Measurements from ENCODE around the gene MACF1. TPM values are rescaled to one million over a fixed set of nuclear protein-coding genes. Genes with fewer than 3 reads are reported as not detected.

MACF1 gene
- total RNA-seq, 4 donors from 2014 or later: 82.1 to 247 (median 154) TPM

GRCh38 chr1:39317111-39317510 is 112.6 kb downstream of the MACF1 start:
- Histone ChIP-seq H3K27me3 (no peaks in the 10 kb centered on the region), H3K27ac (no peak overlapping the region), H3K36me3 (peaks cover 8 to 99% (median 43%) of the 10 kb centered on the region in 3 donors), H3K4me3 (no peak overlapping the region), H3K9me3 (no peaks in the 10 kb centered on the region), H3K4me1 (no peaks in the 10 kb centered on the region)
- 67 to 83% methylated on average over 8 of the region's 8 CpGs for WGBS, 2 donors
- DNase-seq: no peak
- intact Hi-C loops (cut with DNase I): no loop called here
- TF ChIP-seq CTCF (IDR thresholded peaks at IDR 0.05) (no peak), POLR2A (IDR thresholded peaks at IDR 0.05) (no peak)

GRCh38 chr1:39317910-39318633 is 113.6 kb downstream of the MACF1 start:
- peak overlapping the region in 2 of 4 donors; percentile 13 to 45 for H3K27ac ChIP-seq
- WGBS, 2 donors: 88 to 90% methylated on average over 5 to 6 of the region's 6 CpGs
- H3K9me3 ChIP-seq: no peaks in the 10 kb centered on the region
- H3K4me1 ChIP-seq: no peaks in the 10 kb centered on the region
- no peak for TF ChIP-seq POLR2A (IDR thresholded peaks at IDR 0.05)
- TF ChIP-seq CTCF (IDR thresholded peaks at IDR 0.05): no peak
- intact Hi-C loops (cut with DNase I): no loop called here
- no peaks in the 10 kb centered on the region for H3K27me3 ChIP-seq
- H3K4me3 ChIP-seq: no peak overlapping the region
- no peak for DNase-seq
- H3K36me3 ChIP-seq: peaks cover 15 to 99% (median 44%) of the 10 kb centered on the region in 3 donors

- DNase-seq: no peak
- H3K4me1 ChIP-seq: no peaks in the 10 kb centered on the region
- H3K9me3 ChIP-seq: no peaks in the 10 kb centered on the region
- no peaks in the 10 kb centered on the region for H3K27me3 ChIP-seq
- no peak overlapping the region for H3K27ac ChIP-seq
- no peak for TF ChIP-seq CTCF (IDR thresholded peaks at IDR 0.05)
- TF ChIP-seq POLR2A (IDR thresholded peaks at IDR 0.05): no peak
- intact Hi-C loops (cut with DNase I): no loop called here
- WGBS, 2 donors: 79 to 100% methylated on average over 1 of the region's 1 CpG
- peaks cover 16 to 100% (median 42%) of the 10 kb centered on the region in 3 donors for H3K36me3 ChIP-seq
- H3K4me3 ChIP-seq: no peak overlapping the region
Observed at GRCh38 chr1:39321979-39322378, 117.5 kb downstream of the MACF1 start.

- H3K36me3 ChIP-seq: peaks cover 18 to 100% (median 42%) of the 10 kb centered on the region in 3 donors
- WGBS, 2 donors: 82 to 86% methylated on average over 6 of the region's 6 CpGs
Observed at GRCh38 chr1:39322431-39322830, 117.9 kb downstream of the MACF1 start.

More at GRCh38 chr1:39322431-39322830, 117.9 kb downstream of the MACF1 start:
- DNase-seq: no peak
- H3K4me1 ChIP-seq: no peaks in the 10 kb centered on the region
- H3K27ac ChIP-seq: no peak overlapping the region
- intact Hi-C loops (cut with DNase I): no loop called here
- H3K4me3 ChIP-seq: no peak overlapping the region
- no peaks in the 10 kb centered on the region for H3K9me3 ChIP-seq
- no peaks in the 10 kb centered on the region for H3K27me3 ChIP-seq
- TF ChIP-seq POLR2A (IDR thresholded peaks at IDR 0.05): no peak
- TF ChIP-seq CTCF (IDR thresholded peaks at IDR 0.05): no peak
